ENCODE results near the gene EIF3D. TPM values are rescaled to one million over a fixed set of nuclear protein-coding genes. Genes with fewer than 3 reads are reported as not detected.

EIF3D gene
- total RNA-seq (2021; ENCODE audit: unreplicated experiment) (306 TPM), Bru-seq, nascent RNA (percentile 98 among the genes with signal in this experiment), BruChase-seq, experiment 1, labeled RNA remaining after a 6-hour chase (percentile 98 among the genes with signal in this experiment), BruChase-seq, experiment 2, labeled RNA remaining after a 2-hour chase (percentile 96 among the genes with signal in this experiment)
- polyA plus RNA-seq (2012): 481 and 557 TPM in 2 replicates
- long read RNA-seq, transcript EIF3D-201 (15 exons, 2,155 nt): major isoform, 484 of 644 reads
- long read RNA-seq, transcript EIF3D-209 (3 exons, 887 nt): minor isoform, 5 of 644 reads
- long read RNA-seq, partial matches to known transcripts: 39 of 644 reads
- long read RNA-seq, other reads (novel, unspliced or antisense): 116 of 644 reads

GRCh38 chr22:36528795-36529751 lies at the start of gene EIF3D:
Gene EIF3D, minus strand, starts transcription at chr22:36529166. Its CDS starts 3,045 bp downstream, at chr22:36526121.
- intact Hi-C loops (cut with micrococcal nuclease): no loop called here
- TF ChIP-seq ZBTB33 (IDR thresholded peaks at IDR 0.05; ENCODE audit: extremely low read depth, insufficient replicate concordance, low read length) (peak; percentile 23), CTCF (IDR thresholded peaks at IDR 0.05 in 2 of 3, conservative IDR thresholded peaks at IDR 0.05 in 1 of 3; ENCODE audit: borderline replicate concordance in 1 of 3, insufficient read depth in 1 of 3, low read depth in 2 of 3, low read length in 2 of 3) (no peak), POLR2AphosphoS5 (IDR thresholded peaks at IDR 0.05; ENCODE audit: low read depth, low read length) (peak; percentile 89), POLR2A (IDR thresholded peaks at IDR 0.05; ENCODE audit: borderline replicate concordance, extremely low read depth, insufficient read depth, insufficient read length) (peak; percentile 58), ATF3 (IDR thresholded peaks at IDR 0.05) (no peak), SP1 (IDR thresholded peaks at IDR 0.05; ENCODE audit: low read depth) (peak; percentile 88), ZNF274 (IDR thresholded peaks at IDR 0.05; ENCODE audit: low read depth, low read length) (no peak), MAX (IDR thresholded peaks at IDR 0.05) (peak; percentile 98), SIN3A (IDR thresholded peaks at IDR 0.05; ENCODE audit: low read depth) (peak; percentile 95), RAD21 (IDR thresholded peaks at IDR 0.05; ENCODE audit: low read depth) (no peak), CEBPB (IDR thresholded peaks at IDR 0.05; ENCODE audit: low read depth) (no peak; the same call in 1 of the 2 replicates), JUND (IDR thresholded peaks at IDR 0.05) (peak; percentile 31; the same call in 1 of the 2 replicates), TCF7L2 (IDR thresholded peaks at IDR 0.05; ENCODE audit: borderline replicate concordance, extremely low read depth, insufficient read depth, insufficient read length) (peak; percentile 10), EGR1 (IDR thresholded peaks at IDR 0.05; ENCODE audit: low read depth) (no peak)
- TF ChIP-seq, protein P1, sequence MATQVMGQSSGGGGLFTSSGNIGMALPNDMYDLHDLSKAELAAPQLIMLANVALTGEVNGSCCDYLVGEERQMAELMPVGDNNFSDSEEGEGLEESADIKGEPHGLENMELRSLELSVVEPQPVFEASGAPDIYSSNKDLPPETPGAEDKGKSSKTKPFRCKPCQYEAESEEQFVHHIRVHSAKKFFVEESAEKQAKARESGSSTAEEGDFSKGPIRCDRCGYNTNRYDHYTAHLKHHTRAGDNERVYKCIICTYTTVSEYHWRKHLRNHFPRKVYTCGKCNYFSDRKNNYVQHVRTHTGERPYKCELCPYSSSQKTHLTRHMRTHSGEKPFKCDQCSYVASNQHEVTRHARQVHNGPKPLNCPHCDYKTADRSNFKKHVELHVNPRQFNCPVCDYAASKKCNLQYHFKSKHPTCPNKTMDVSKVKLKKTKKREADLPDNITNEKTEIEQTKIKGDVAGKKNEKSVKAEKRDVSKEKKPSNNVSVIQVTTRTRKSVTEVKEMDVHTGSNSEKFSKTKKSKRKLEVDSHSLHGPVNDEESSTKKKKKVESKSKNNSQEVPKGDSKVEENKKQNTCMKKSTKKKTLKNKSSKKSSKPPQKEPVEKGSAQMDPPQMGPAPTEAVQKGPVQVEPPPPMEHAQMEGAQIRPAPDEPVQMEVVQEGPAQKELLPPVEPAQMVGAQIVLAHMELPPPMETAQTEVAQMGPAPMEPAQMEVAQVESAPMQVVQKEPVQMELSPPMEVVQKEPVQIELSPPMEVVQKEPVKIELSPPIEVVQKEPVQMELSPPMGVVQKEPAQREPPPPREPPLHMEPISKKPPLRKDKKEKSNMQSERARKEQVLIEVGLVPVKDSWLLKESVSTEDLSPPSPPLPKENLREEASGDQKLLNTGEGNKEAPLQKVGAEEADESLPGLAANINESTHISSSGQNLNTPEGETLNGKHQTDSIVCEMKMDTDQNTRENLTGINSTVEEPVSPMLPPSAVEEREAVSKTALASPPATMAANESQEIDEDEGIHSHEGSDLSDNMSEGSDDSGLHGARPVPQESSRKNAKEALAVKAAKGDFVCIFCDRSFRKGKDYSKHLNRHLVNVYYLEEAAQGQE (IDR thresholded peaks at IDR 0.05; ENCODE audit: low read depth): no peak

More at GRCh38 chr22:36528795-36529751, at the start of gene EIF3D:
- no TSS peak for BruUV-seq (replicated peaks)
- ChIA-PET POLR2A (interaction anchor here (0.8 to 2.5 kb wide), 14 partner anchors 9 to 490 kb away, joined by 3 to 27 read pairs (median 4); partner anchors contain the start of genes FOXRED2, IFT27, MPST and TST), RAD21 (ENCODE audit: low non-redundant PET in 1 of 2, low total read pairs in 2 of 2, uncharacterized antibody in 2 of 2, unreplicated experiment in 2 of 2) (no interaction called here), CTCF (interaction anchor here (1.0 to 1.8 kb wide), 2 partner anchors 18 to 246 kb away, joined by 3 to 5 read pairs; no protein-coding TSS in a partner anchor)
- Histone ChIP-seq H3K27ac (ENCODE audit: low read depth, low read length) (peak within 1 kb of the TSS; percentile 87), H3K4me2 (ENCODE audit: low read length) (peak within 1 kb of the TSS; percentile 86), H3K9ac (ENCODE audit: low read length) (peak within 1 kb of the TSS; percentile 97), H4K20me1 (ENCODE audit: insufficient read depth) (peaks cover 13% of the 10 kb centered on the region; the same call in 1 of the 2 replicates), H3K4me3 (replicated peaks in 1 of 2; ENCODE audit: low read depth in 1 of 2, low read length in 2 of 2) (peak within 1 kb of the TSS; percentile 97 to 99), H3K79me2 (ENCODE audit: insufficient read depth, low read length) (peaks cover 49% of the 10 kb centered on the region), H3K36me3 (ENCODE audit: control insufficient read depth in 1 of 2, insufficient read depth in 2 of 2, low read length in 2 of 2) (peaks cover 27 to 33% of the 10 kb centered on the region in 2 experiments), H2AFZ (ENCODE audit: low read depth, low read length, poor library complexity, severe bottlenecking) (no peak within 1 kb of the TSS), H3K9me3 (ENCODE audit: control insufficient read depth in 1 of 2, insufficient read depth in 1 of 2, low read depth in 1 of 2, low read length in 2 of 2) (no peaks in the 10 kb centered on the region), H3K27me3 (ENCODE audit: insufficient read depth, low read length) (no peaks in the 10 kb centered on the region), H3K9me2 (ENCODE audit: insufficient read depth) (no peaks in the 10 kb centered on the region), H3K4me1 (ENCODE audit: control insufficient read depth in 1 of 2, insufficient read depth in 2 of 2, low read length in 2 of 2) (peaks cover 13 to 32% of the 10 kb centered on the region in 2 experiments; a peak in 3 of 4 replicates)
- ATAC-seq: peak; percentile 92
- peak; percentile 99 for DNase-seq (ENCODE audit: low read depth, low spot score)

All from HCT116 (cell line).